Measurements from ENCODE around the gene SYNDIG1L.

GRCh38 chr14:74412753-74413152, 13.3 kb downstream of the SYNDIG1L start:
- TF ChIP-seq GATA2 (IDR thresholded peaks at IDR 0.05; ENCODE audit: low read depth, low read length) = no peak
- no peak for TF ChIP-seq GATA3 (IDR thresholded peaks at IDR 0.05; ENCODE audit: low read depth, low read length)

Measured in SH-SY5Y (cell line).